Fibroblast of mammary gland (primary cell): ENCODE data around the gene DEF6.

Source experiments
- DNase-seq: peaks from one replicate; pipeline ENCODE4 v3.0.0-alpha.2; 2010; ENCODE audit warnings: low read depth
- H3K4me3 ChIP-seq: 2 replicates; pipeline ENCODE4 v1.5.1; 2011; ENCODE audit warnings: low read depth, mild to moderate bottlenecking, low read length, moderate library complexity; ENCODE audit not compliant: control insufficient read depth
- CTCF ChIP-seq: conservative IDR thresholded peaks from 2 replicates; pipeline ENCODE4 v1.5.1; 2011; ENCODE audit warnings: low read depth, low read length, inconsistent platforms; ENCODE audit not compliant: control insufficient read depth, insufficient read depth

The DEF6 gene

GRCh38 chr6:35258858-35259193, 38.8 kb upstream of the DEF6 start:
- peak; percentile 18 for TF ChIP-seq CTCF
- H3K4me3 ChIP-seq: peak overlapping the region; percentile 95
- peak; percentile 54 for DNase-seq

GRCh38 chr6:35259194-35259947, 38.2 kb upstream of the DEF6 start, which contains the start of gene ZNF76:
ZNF76 (plus strand) TSS chr6:35259735; CDS start chr6:35281152, 21,417 bp downstream.
- H3K4me3 ChIP-seq: peak within 1 kb of the TSS; percentile 95
- DNase-seq: peak; percentile 95
- TF ChIP-seq CTCF: no peak

GRCh38 chr6:35259948-35260590, 37.5 kb upstream of the DEF6 start:
- TF ChIP-seq CTCF: no peak
- DNase-seq: peak; percentile 23
- peak overlapping the region; percentile 95 for H3K4me3 ChIP-seq

GRCh38 chr6:35260591-35261570, 36.7 kb upstream of the DEF6 start:
- H3K4me3 ChIP-seq: peak overlapping the region; percentile 95
- DNase-seq: peak; percentile 8
- no peak for TF ChIP-seq CTCF

GRCh38 chr6:35262596-35262995, 35.0 kb upstream of the DEF6 start:
- TF ChIP-seq CTCF: no peak
- no peak overlapping the region for H3K4me3 ChIP-seq
- no peak for DNase-seq

GRCh38 chr6:35264550-35265274, 32.9 kb upstream of the DEF6 start:
- TF ChIP-seq CTCF: no peak
- no peak overlapping the region for H3K4me3 ChIP-seq
- DNase-seq: no peak
